GM13977 (cell line): Measurements from ENCODE around the gene ZBTB7B.

Experiments
- DNase-seq: peaks from one replicate; pipeline ENCODE4 v3.0.0; 2012; ENCODE audit warnings: low spot score
- in situ Hi-C: fragments of 300-500 bp; cut with MboI; formaldehyde crosslinking; loops from one replicate; pipeline ENCODE4 v1.12.0; 2022; ENCODE audit warnings: low sequenced_read_pairs, low pct_unique_long_range_greater_than_20kb, mixed read lengths, inconsistent platforms; ENCODE audit not compliant: unreplicated experiment
- TF ChIP-seq, protein P1 (sequence below): IDR thresholded peaks from 2 replicates; pipeline ENCODE4 v1.5.1; 2012; ENCODE audit warnings: mild to moderate bottlenecking, control low read depth; ENCODE audit not compliant: insufficient read depth; ENCODE audit errors: extremely low read depth, missing control alignments

ZBTB7B gene

GRCh38 chr1:154999571-155000410 lies 2.8 kb upstream of the ZBTB7B start:
- TF ChIP-seq, protein P1, sequence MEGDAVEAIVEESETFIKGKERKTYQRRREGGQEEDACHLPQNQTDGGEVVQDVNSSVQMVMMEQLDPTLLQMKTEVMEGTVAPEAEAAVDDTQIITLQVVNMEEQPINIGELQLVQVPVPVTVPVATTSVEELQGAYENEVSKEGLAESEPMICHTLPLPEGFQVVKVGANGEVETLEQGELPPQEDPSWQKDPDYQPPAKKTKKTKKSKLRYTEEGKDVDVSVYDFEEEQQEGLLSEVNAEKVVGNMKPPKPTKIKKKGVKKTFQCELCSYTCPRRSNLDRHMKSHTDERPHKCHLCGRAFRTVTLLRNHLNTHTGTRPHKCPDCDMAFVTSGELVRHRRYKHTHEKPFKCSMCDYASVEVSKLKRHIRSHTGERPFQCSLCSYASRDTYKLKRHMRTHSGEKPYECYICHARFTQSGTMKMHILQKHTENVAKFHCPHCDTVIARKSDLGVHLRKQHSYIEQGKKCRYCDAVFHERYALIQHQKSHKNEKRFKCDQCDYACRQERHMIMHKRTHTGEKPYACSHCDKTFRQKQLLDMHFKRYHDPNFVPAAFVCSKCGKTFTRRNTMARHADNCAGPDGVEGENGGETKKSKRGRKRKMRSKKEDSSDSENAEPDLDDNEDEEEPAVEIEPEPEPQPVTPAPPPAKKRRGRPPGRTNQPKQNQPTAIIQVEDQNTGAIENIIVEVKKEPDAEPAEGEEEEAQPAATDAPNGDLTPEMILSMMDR: peak; percentile 0
- DNase-seq: peak; percentile 84
- in situ Hi-C loops: no loop called here

- peak; percentile 58 for DNase-seq
- in situ Hi-C loops: no loop called here
- TF ChIP-seq, protein P1: no peak
Observed at GRCh38 chr1:155000411-155000725, 2.2 kb upstream of the ZBTB7B start.

DNA sequence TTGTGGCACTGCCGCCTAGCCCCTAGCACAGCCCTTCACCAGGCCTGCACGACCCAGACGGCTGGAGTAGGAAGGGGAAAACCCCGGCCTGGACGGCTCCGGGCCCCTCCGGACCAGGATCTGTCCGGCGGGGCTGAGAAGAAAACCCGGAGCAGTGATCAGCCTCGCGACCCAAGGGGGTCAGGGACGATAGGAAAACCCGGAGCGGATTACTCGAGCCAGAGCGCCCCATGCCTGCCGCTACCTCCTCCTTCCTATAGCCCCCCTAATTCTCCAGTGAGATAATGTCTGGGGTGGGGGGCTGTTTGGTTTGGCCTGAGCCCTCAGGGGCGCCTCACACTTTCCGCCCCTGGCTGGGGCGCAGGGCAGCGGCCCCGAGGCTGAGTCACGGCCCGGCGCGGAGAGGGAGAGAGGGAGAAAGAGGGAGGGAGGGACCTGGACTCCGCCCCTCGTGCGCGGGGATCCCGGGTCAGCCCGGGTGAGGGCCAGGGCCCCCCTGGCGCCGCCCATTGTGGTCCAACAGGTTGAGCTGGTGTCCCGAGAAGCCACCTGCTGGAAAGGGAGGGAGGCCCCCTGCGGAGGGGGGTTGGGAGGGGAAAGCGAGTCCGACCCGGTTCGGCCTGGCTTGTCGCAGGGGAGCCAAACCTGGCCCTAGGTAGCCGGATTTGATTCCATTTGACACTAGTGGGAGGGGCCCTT lies 1.7 kb upstream of the ZBTB7B start:
- TF ChIP-seq, protein P1: no peak
- in situ Hi-C loops: no loop called here
- DNase-seq: peak; percentile 90

- in situ Hi-C loops: no loop called here
- DNase-seq: no peak
- TF ChIP-seq, protein P1: no peak
Observed at GRCh38 chr1:155001425-155001674, 1.3 kb upstream of the ZBTB7B start.

GRCh38 chr1:155001675-155002463 lies 733 bp upstream of the ZBTB7B start:
- DNase-seq: peak; percentile 99
- in situ Hi-C loops: no loop called here
- TF ChIP-seq, protein P1: peak; percentile 51

DNA sequence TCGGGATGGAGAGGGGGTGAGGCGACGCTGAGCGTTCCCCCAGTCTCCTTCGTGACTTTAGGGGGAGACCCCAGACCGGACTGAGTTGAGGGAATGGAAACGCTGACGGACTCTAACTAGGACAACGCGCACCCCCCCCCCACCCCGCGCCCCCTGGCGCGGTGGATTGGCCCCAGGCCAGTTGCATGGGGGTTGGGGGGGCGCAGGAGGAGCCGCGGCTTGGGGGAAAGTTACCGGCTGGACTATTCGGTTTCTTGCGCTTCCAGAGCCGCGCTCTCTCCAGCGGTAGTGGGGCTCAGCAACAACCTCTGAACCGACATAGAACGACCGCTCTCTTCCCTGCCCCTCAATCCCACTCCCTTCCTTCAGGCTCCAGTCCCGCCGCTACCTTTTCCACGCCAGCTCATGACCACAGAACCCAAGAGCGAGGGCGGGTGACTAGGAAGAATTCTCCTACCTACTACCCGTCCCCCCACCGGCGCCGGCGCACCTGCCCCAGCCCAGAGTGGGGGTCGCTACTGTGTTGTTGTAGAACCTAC lies 694 bp downstream of the ZBTB7B start:
- in situ Hi-C loops: no loop called here
- TF ChIP-seq, protein P1: no peak
- DNase-seq: no peak
